Activated CD8-positive, alpha-beta memory T cell treated with anti-CD3 and anti-CD28 coated beads, Interleukin-2, amount 50 U/mL, for 1 hour (primary cell): ENCODE measurements around the gene NAB2.
A peak's percentile ranks its signal among the peaks of the same experiment; 100 is the strongest.
"Not testable (repeated sequence)": the region's sequence is repeated elsewhere in the genome, so short reads cannot be mapped to it uniquely, and the experiment has no call there.

Source experiments
- DNase-seq: peaks from one replicate; pipeline ENCODE4 v3.0.0-alpha.2; 2020; ENCODE audit errors: extremely low read depth

Gene NAB2

GRCh38 chr12:57111031-57111734 is 22.3 kb downstream of the NAB2 start, which contains the start of gene STAT6:
Gene STAT6 (minus strand): TSS chr12:57111362. CDS start chr12:57108278, 3,084 bp downstream.
- DNase-seq: peak; percentile 82

DNA sequence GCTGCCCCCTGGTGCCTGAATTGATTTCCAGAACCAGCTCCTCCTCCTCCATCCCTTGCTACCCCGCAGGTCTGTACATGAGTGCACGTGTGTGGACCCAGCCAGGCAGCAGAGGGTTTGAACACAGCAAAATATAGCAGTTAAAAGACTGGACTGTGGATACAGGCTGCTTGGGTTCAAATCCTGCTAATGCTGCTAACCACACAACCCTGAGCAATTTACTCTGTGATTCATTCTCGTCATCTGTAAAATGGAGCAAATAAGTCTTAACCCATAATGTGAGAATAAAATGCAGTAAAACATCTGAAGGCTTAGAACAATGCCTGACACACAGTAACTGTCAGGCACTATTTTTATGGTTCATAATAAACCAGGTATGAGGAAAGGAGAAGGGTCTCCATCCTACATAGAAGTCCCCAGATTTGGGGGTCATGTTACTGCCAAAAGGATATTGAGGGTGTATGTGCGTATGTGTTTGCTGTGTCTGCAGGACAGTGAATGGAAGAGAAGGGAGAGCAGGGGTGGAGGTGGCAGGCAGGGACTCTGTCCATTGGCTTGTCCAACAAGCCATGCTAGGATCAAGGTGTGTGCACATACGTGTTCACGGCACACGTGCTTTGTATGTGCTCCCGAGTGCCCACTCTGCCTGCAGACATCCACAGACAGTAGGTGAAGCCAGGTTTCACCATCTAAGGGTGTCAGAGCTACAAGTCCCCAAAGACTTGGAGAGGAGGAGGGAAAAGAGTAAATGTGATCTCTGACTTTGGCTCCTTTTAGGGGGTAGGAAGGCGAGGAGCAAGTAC is 23.8 kb downstream of the NAB2 start:
- DNase-seq: no peak

GRCh38 chr12:57116580-57117281 is 27.8 kb downstream of the NAB2 start:
- DNase-seq: no peak

DNA sequence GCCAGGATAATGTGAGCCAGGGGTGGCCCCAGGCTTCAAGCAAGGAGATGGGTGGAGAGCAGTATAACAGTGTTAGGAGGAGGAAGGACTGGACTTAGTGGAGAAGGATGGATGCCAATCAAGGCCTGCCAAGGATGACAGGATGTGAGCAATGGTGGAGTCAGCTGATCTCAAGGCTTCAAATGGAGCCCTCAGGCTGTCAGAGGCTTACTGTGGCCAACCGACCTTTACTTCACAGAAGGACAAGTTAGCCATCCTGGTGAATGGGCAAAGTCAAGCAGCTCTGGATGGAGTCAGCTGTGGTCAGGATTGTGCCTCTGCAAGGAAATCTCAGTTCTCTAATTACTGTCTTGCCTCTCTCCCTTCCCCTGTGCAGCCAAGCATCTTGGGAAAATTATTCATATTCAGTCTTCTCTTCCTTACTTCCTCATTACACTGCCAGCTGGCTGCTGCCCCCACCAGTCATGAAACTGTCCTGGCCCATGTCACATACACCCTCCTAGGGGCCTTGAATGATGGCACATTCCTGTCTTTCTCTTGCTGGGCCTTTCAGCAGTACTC is 29.9 kb downstream of the NAB2 start:
- DNase-seq: no peak

GRCh38 chr12:57119294-57120085 is 30.6 kb downstream of the NAB2 start:
- no peak for DNase-seq

DNA sequence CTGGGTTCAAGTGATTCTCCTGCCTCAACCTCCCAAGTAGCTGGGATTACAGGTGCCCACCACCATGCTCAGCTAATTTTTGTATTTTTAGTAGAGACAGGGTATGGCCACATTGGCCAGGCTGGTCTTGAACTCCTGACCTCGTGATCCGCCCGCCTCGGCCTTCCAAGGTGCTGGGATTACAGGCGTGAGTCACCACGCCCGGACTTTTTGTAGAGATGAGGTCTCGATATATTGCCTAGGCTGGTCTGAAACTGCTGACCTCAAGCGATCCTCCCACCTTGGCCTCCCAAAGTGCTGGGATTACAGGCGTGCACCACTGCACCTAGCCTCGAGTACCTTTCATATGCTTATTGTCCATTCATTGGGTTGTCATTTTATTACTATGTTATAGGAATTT is 31.8 kb downstream of the NAB2 start:
- DNase-seq: not testable (repeated sequence)

DNA sequence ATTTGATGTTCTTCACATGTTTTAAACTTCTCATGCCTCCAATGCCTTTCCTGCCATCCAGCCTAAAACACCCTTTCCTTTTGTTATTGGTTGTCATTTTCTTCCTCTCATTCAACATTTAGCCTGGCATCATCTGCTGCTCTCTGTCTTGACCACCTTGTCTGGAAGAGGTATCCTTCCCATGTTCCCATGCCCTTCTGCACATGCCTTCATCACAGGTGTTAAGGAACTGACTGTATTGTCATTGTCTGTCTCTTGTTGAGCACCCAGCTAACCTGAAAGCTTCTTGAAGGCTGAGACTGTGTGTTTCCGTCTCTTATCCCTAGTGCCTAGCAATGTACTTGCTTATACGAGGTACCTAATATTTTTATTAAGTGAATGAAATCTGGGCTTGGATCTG is 34.9 kb downstream of the NAB2 start:
- DNase-seq: no peak

- DNase-seq: peak; percentile 40
Observed at GRCh38 chr12:57124261-57124877, 35.5 kb downstream of the NAB2 start.

DNA sequence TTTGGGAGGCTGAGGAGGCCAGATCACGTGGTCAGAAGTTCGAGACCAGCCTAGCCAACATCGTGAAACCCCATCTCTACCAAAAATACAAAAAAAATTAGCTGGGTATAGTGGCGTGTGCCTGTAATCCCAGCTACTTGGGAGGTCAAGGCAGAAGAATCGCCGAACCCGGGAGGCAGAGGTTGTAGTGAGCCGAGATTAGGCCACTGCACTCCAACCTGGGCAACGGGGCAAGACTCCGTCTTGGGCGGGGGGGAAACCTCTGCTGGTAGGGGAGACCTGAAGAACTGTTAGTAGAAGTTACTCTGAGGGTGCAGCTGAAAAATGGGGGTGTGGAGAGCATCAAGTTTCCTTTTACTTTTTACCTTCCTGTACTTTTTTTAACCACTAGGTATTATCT is 37.1 kb downstream of the NAB2 start:
- no peak for DNase-seq

DNA sequence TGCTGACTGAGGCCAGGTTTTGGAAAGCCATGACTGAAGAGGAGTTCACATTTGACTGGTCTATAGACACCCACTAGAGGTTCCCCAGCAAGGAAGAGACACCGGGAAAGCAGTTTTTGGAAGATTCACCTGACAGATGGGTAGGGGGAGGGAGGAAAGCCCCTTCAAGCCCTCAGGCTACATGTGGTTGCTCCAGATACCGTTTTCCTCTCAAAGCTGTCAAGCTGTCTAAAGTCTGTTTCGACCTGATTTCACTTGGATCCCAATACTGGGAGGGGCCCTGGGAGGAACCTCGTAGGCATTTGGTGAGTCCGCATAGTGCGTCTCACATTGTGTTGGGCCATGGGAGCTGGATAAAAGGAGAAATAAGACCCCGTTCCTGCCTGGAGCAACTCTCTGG is 37.6 kb downstream of the NAB2 start:
- DNase-seq: no peak

GRCh38 chr12:57127101-57127725 is 38.3 kb downstream of the NAB2 start:
- DNase-seq: peak; percentile 53

- no peak for DNase-seq
Observed at GRCh38 chr12:57127726-57128518, 39.0 kb downstream of the NAB2 start, which contains the start of gene LRP1. Gene LRP1 (plus strand): TSS chr12:57128483. CDS start chr12:57128965, 482 bp downstream.

- DNase-seq: no peak
Observed at GRCh38 chr12:57128519-57129247, 39.8 kb downstream of the NAB2 start.

DNA sequence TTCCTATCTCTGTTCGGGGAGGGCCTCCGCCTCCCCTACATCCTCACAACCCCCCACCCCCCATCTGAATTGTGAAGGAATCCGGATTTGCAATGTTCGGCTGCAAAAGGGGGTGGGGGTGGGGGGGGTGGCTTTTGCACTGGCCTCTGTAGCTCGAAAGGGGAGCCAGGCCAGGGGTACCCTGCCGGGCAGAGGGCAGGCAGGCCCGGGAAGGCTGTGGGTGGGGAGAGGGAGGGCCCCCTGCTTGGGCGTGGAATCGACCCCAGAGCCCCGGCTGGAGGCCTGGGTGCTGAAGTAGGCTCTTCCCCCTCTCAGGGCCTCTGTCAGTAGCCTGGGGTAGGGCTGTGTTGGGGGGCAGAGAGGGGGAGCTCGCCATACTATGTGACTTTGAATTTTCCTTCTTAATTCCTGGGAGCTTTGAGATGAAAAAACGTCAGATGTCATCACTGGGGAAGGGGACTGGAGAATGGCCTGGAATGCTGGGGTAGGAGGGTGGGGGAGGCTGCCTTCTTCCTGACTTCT is 40.5 kb downstream of the NAB2 start:
- DNase-seq: no peak

GRCh38 chr12:57129889-57130288 is 41.0 kb downstream of the NAB2 start:
- no peak for DNase-seq

DNA sequence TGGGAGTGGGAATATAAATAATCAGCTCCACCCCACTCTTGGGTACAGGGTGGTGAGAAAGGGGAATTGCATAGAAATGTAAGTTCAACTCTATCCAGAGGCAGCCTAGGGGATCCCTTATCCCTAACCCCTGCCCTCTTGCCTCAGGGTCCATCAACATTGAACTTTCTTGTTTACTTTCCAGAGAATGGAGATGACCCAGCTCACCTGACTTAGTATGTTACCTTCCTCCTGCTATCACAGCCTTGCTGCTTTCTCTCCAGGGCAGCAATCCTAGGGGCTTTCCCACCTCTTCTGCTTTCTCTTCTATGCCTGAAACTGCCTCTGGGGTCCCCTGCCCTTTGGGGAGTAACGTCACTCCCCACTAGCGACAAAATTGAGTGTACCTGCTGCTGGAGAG is 42.0 kb downstream of the NAB2 start:
- DNase-seq: no peak

DNA sequence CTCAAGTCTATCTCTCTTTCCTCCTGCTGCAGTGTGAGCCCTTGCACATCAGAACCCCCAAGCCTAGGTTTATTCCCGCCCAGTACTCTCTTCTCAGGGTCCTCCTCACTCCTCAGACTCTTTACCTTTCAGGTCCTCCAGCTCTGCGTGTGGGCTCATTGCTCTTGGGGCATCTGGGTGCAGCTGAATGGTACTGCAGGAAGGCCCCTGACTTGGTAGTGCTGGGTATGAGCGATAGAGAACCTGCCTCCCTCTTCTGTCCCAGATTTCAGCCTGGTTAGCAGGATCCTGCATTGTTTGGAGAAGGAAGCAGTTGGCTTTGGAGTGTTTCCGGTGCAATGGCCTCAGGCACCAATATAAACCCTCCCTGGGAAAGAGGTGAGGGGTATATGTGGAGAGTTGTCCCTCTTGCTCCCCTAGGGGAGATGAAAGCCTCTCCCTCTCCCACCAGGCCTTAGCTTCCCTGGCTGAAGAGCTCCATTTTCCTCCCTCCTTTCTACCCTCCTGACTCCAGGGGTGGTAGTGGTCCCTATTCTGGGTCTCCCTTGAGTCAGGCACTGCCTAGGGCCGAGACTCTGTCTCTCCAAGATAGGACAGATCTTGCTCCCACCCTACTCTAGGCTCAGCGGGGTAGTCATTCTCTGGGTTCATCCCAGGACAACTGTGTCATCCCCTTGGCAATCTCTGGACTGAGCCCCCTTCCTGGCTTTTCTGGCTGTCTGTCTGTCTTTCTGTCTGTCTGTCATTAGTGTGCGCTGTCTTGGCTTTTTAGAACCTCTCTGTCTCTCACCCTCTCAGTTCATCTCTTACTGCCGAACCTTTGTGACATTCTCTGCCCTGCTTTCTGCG is 43.2 kb downstream of the NAB2 start:
- no peak for DNase-seq
